Subcutaneous abdominal adipose tissue (tissue), 5 donors: Measurements from ENCODE around the gene SHOC2.
A peak's percentile ranks its signal among the peaks of the same experiment; 100 is the strongest.

Experiments used
- H3K27ac ChIP-seq: one replicate; pipeline ENCODE4 v1.7.0; 2013; ENCODE audit warnings: low read depth, mild to moderate bottlenecking, inconsistent platforms, low read length, moderate library complexity
- H3K27me3 ChIP-seq, 5 donors: one replicate each; pipeline ENCODE4 v1.7.0; 2013; ENCODE audit warnings: low read length in 5 of 5, inconsistent platforms in 1 of 5; ENCODE audit not compliant: control insufficient read depth in 5 of 5, insufficient read depth in 4 of 5
- H3K36me3 ChIP-seq, 5 donors: one replicate each; pipeline ENCODE4 v1.7.0; 2013; ENCODE audit warnings: low read length in 5 of 5; ENCODE audit not compliant: control insufficient read depth in 5 of 5, insufficient read depth in 5 of 5
- H3K4me1 ChIP-seq, 5 donors: one replicate each; pipeline ENCODE4 v1.7.0; 2013; ENCODE audit warnings: low read length in 5 of 5, mild to moderate bottlenecking in 3 of 5, moderate library complexity in 1 of 5; ENCODE audit not compliant: control insufficient read depth in 5 of 5, insufficient read depth in 5 of 5
- H3K4me3 ChIP-seq, 5 donors: one replicate each; pipeline ENCODE4 v1.7.0; 2013; ENCODE audit warnings: low read length in 5 of 5, low read depth in 1 of 5
- H3K9ac ChIP-seq, 5 donors: one replicate each; pipeline ENCODE4 v1.7.0; 2013; ENCODE audit warnings: low read length in 5 of 5, mild to moderate bottlenecking in 4 of 5, moderate library complexity in 3 of 5
- H3K9me3 ChIP-seq, 5 donors: one replicate each; pipeline ENCODE4 v1.7.0; 2013; ENCODE audit warnings: low read length in 5 of 5; ENCODE audit not compliant: control insufficient read depth in 5 of 5
- donor health status: healthy.
- donor health status: healthy.
- donor health status: healthy.
- donor health status: healthy.
- donor health status: healthy.

The SHOC2 gene

GRCh38 chr10:110944792-110945396 is 25.5 kb downstream of the SHOC2 start:
- Histone ChIP-seq H3K9me3 (no peaks in the 10 kb centered on the region), H3K4me3 (peak overlapping the region in 1 of 5 donors; percentile 9), H3K4me1 (peaks cover 7 to 22% (median 19%) of the 10 kb centered on the region in 5 donors), H3K27ac (peak overlapping the region; percentile 48), H3K36me3 (peaks cover 0 to 8% (median 0%) of the 10 kb centered on the region in 5 donors), H3K27me3 (no peaks in the 10 kb centered on the region), H3K9ac (no peak overlapping the region)

- H3K4me1 ChIP-seq = peaks cover 7 to 22% (median 19%) of the 10 kb centered on the region in 5 donors
- no peak overlapping the region for H3K27ac ChIP-seq
- H3K27me3 ChIP-seq = no peaks in the 10 kb centered on the region
Observed at GRCh38 chr10:110946496-110946895, 27.1 kb downstream of the SHOC2 start.

GRCh38 chr10:110947061-110947595 is 27.7 kb downstream of the SHOC2 start:
- H3K9ac ChIP-seq = no peak overlapping the region

More at GRCh38 chr10:110946496-110946895, 27.1 kb downstream of the SHOC2 start:
- no peak overlapping the region for H3K9ac ChIP-seq
- no peak overlapping the region for H3K4me3 ChIP-seq
- peaks cover 0 to 8% (median 0%) of the 10 kb centered on the region in 5 donors for H3K36me3 ChIP-seq
- H3K9me3 ChIP-seq = no peaks in the 10 kb centered on the region

DNA sequence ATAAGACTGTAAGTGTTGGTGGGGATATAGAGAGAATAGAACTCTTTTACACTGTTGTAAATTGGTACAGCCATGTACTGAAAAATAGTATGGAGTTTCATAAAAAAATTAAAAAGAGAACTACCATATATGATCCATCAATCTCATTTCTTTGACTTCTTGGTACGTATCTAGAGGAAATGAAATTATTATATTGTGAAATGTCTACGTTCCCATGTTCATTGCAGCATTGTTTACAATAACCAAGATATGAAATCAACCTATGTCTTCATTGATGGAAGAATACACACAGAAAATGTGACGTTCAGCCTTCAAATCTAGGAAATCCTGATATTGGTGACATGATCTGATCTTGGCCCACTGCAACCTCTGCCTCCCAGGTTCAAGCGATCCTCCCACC is 32.0 kb downstream of the SHOC2 start:
- Histone ChIP-seq H3K4me1 (peaks cover 0 to under 1% (median 0%) of the 10 kb centered on the region in 5 donors), H3K4me3 (no peak overlapping the region), H3K9me3 (peaks cover 0 to 2% (median 0%) of the 10 kb centered on the region in 5 donors), H3K27ac (no peak overlapping the region), H3K9ac (no peak overlapping the region), H3K36me3 (peaks cover 0 to 8% (median 5%) of the 10 kb centered on the region in 5 donors), H3K27me3 (no peaks in the 10 kb centered on the region)

More at GRCh38 chr10:110947061-110947595, 27.7 kb downstream of the SHOC2 start:
- Histone ChIP-seq H3K9me3 (no peaks in the 10 kb centered on the region), H3K36me3 (peaks cover 0 to 8% (median 1%) of the 10 kb centered on the region in 5 donors), H3K27ac (no peak overlapping the region), H3K4me3 (no peak overlapping the region), H3K27me3 (no peaks in the 10 kb centered on the region), H3K4me1 (peaks cover 7 to 22% (median 19%) of the 10 kb centered on the region in 5 donors)

DNA sequence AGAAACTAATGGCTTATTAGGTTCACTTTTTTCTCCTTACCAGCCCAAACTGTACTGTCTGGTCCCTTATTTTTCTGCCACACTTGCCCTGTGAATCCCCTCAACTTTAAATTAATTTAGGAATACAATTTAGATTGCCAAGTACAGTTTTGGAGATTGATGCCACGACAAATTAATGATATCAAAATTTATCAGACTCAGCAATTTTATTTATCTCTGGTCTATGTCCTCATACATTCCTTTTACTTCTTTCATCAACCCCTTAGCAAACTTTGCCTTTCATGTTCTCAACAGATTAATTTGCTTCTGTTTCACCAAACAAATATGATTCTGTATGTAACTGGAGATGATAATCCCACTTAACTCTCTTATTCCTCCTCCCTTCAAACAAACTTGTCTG is 38.2 kb downstream of the SHOC2 start:
- peaks cover 0 to 18% (median 12%) of the 10 kb centered on the region in 5 donors for H3K4me1 ChIP-seq
- H3K4me3 ChIP-seq = no peak overlapping the region
- peaks cover 0 to 2% (median 0%) of the 10 kb centered on the region in 5 donors for H3K36me3 ChIP-seq
- peaks cover 0 to 2% (median 0%) of the 10 kb centered on the region in 5 donors for H3K9me3 ChIP-seq
- H3K27me3 ChIP-seq = no peaks in the 10 kb centered on the region
- no peak overlapping the region for H3K9ac ChIP-seq
- no peak overlapping the region for H3K27ac ChIP-seq

DNA sequence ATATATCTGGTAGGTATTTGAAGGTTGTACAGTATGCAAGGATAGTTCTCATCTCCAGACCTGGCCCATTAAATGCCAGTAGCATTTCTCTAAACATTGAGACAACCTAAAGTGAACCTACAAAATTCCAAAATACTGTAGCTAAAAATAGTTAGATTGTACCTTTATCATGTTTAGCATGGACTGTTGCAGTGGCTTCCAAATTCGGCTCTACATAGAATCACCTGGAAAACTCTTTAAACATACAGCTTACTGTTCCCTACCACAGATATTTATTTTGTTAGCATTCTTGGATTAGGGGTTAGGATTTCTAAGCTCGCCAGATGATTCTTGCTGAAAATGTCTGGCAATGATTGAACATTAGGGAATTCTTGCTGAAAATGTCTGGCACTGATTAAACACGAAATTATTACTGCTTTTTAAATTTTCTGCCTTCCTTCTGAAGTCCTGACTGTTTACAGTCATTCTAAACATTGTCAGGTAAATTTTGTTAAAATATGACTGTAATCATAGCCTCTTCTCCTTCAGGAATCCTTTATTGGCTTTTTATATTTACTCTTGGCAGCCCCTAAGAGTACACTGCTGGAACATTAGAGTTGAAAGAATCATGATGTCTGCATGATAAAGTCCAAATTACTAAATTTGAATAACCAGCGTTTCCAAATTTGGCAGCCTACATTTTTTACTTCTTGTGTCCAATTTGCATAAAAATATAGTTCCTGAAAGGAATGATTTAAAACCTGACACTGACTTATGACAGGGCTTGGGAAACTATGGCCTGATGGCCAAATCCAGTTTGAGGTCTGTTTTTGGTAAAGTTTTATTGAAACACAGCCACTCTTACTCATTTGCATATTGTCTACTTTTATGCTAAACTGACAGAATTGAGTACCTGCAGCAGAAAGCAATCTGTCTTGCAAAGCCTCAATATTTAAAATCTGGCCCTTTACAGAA is 40.3 kb downstream of the SHOC2 start:
- no peaks in the 10 kb centered on the region for H3K27me3 ChIP-seq
- peak overlapping the region in 1 of 5 donors; percentile 29 for H3K9ac ChIP-seq
- H3K9me3 ChIP-seq = no peaks in the 10 kb centered on the region
- peak overlapping the region; percentile 38 for H3K27ac ChIP-seq
- H3K4me1 ChIP-seq = peaks cover 0 to 18% (median 13%) of the 10 kb centered on the region in 5 donors
- peaks cover 0 to 4% (median under 1%) of the 10 kb centered on the region in 5 donors for H3K36me3 ChIP-seq
- no peak overlapping the region for H3K4me3 ChIP-seq

DNA sequence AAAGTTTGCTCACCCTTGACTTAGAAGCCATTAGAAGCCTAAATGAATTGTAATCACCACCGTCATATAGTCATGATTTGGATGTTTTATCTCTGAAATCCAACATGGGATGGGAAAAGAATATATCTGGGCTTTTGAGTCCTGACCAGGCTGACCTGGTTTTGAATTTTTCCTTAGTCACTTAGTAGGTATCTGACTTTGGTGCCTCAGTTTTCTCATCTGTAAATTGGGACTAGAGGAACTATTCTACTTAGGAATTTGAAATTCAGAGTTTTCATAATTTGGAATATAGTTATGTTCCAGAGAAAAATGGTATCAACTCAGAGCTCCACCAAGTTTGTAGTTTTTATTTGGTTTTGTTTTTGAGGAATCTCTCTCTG is 40.9 kb downstream of the SHOC2 start:
- no peaks in the 10 kb centered on the region for H3K27me3 ChIP-seq
- no peaks in the 10 kb centered on the region for H3K9me3 ChIP-seq
- no peak overlapping the region for H3K4me3 ChIP-seq
- peaks cover 0 to 18% (median 13%) of the 10 kb centered on the region in 5 donors for H3K4me1 ChIP-seq
- no peak overlapping the region for H3K27ac ChIP-seq
- no peak overlapping the region for H3K9ac ChIP-seq
- H3K36me3 ChIP-seq = peaks cover 0 to 5% (median 2%) of the 10 kb centered on the region in 5 donors

DNA sequence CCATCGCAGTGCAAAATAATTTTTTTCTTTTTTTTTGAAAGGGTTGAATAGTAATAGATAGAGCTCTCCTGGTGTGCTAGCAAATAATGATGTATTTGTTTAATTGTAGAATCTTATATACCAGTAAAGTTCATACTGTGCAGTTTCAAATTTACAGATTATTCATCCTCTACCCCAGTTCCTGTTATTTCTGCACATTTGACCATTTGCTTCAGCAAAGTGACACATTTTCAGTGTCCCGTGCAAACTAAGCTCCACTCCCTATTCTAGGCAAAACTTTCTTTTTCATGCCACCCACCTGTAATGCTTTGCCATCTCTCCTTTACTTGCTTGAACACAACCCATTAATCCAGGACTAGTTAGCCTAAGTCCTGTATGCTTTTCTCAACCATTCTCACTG is 43.0 kb downstream of the SHOC2 start:
- H3K36me3 ChIP-seq = peaks cover 0 to 5% (median 2%) of the 10 kb centered on the region in 5 donors
- H3K9me3 ChIP-seq = no peaks in the 10 kb centered on the region
- no peaks in the 10 kb centered on the region for H3K27me3 ChIP-seq
- H3K4me1 ChIP-seq = peaks cover 0 to 29% (median 15%) of the 10 kb centered on the region in 5 donors
- H3K9ac ChIP-seq = no peak overlapping the region
- no peak overlapping the region for H3K4me3 ChIP-seq
- H3K27ac ChIP-seq = no peak overlapping the region

- H3K4me3 ChIP-seq = no peak overlapping the region
- H3K9me3 ChIP-seq = no peaks in the 10 kb centered on the region
- no peak overlapping the region for H3K27ac ChIP-seq
- H3K4me1 ChIP-seq = peaks cover 0 to 29% (median 15%) of the 10 kb centered on the region in 5 donors
- peaks cover 0 to 9% (median 2%) of the 10 kb centered on the region in 5 donors for H3K36me3 ChIP-seq
- no peaks in the 10 kb centered on the region for H3K27me3 ChIP-seq
- H3K9ac ChIP-seq = no peak overlapping the region
Observed at GRCh38 chr10:110963162-110963561, 43.8 kb downstream of the SHOC2 start.
